H1 (cell line): Measurements from ENCODE around the gene AGGF1. TPM values are rescaled to one million over a fixed set of nuclear protein-coding genes. Genes with fewer than 3 reads are reported as not detected.

ENCODE experiments used
- CTCF ChIA-PET: fragments of 300-600 bp; sonication (Branson Sonifier 250); formaldehyde crosslinking; loops from one replicate; lab custom pipeline; 2021; ENCODE audit not compliant: partially characterized antibody; lab: Charles Lee
- POLR2A ChIA-PET: fragments of 300-600 bp; sonication (Branson Sonifier 250); formaldehyde crosslinking; loops from one replicate; lab custom pipeline; 2021; ENCODE audit warnings: inconsistent platforms; ENCODE audit not compliant: partially characterized antibody; lab: Charles Lee
- DNase-seq, 2 experiments: peaks; one replicate each; pipeline versions ENCODE4 v3.0.0 to v3.0.0-alpha.2; 2010 to 2022; ENCODE audit warnings: low spot score in 2 of 2, low read depth in 1 of 2, mixed read lengths in 1 of 2
- FAIRE-seq: peaks from 2 replicates; lab custom pipeline; 2011; peaks lifted over from hg19 to GRCh38; lab: Jason Lieb, UNC
- H2AFZ ChIP-seq: 2 replicates; pipeline ENCODE4 v1.8.1; 2012; ENCODE audit warnings: low read length, inconsistent platforms
- H2AK5ac ChIP-seq: 2 replicates; pipeline ENCODE4 v1.6.1; 2013; ENCODE audit warnings: low read depth, low read length
- H2BK120ac ChIP-seq: replicated peaks from 2 replicates; pipeline ENCODE3; 2013; ENCODE audit warnings: low read depth, low read length, inconsistent platforms
- H2BK12ac ChIP-seq: 2 replicates; pipeline ENCODE4 v1.6.1; 2013; ENCODE audit warnings: low read depth, low read length
- H2BK15ac ChIP-seq: 2 replicates; pipeline ENCODE4 v1.6.1; 2013; ENCODE audit warnings: low read length
- H2BK20ac ChIP-seq: 2 replicates; pipeline ENCODE4 v1.6.1; 2013; ENCODE audit warnings: low read length
- H2BK5ac ChIP-seq: 2 replicates; pipeline ENCODE4 v1.6.1; 2013; ENCODE audit warnings: low read depth, low read length
- H3K14ac ChIP-seq: 2 replicates; pipeline ENCODE4 v1.6.1; 2013; ENCODE audit warnings: inconsistent platforms; ENCODE audit not compliant: insufficient read length
- H3K18ac ChIP-seq: 2 replicates; pipeline ENCODE4 v1.6.1; 2013; ENCODE audit warnings: low read length; ENCODE audit errors: extremely low read depth
- H3K23ac ChIP-seq: 2 replicates; pipeline ENCODE4 v1.6.1; 2013; ENCODE audit warnings: inconsistent platforms; ENCODE audit not compliant: insufficient read length
- H3K23me2 ChIP-seq: 2 replicates; pipeline ENCODE4 v1.6.1; 2013; ENCODE audit warnings: low read depth, low read length
- H3K27ac ChIP-seq: 2 replicates; pipeline ENCODE4 v1.6.1; 2011; ENCODE audit warnings: low read depth, low read length, inconsistent platforms
- H3K27me3 ChIP-seq, 4 experiments: replicated peaks in 1 of 4; 1 replicate in 1 of 4; 2 replicates in 3 of 4; pipeline versions ENCODE4 v1.6.1 to v1.8.1; 2011 to 2013; ENCODE audit warnings: low read length in 3 of 4, mild to moderate bottlenecking in 3 of 4, inconsistent platforms in 2 of 4, mixed read lengths in 2 of 4, moderate library complexity in 1 of 4; ENCODE audit not compliant: control insufficient read depth in 3 of 4, insufficient read depth in 3 of 4; ENCODE audit errors: extremely low read depth in 1 of 4
- H3K36me3 ChIP-seq, 4 experiments: 2 replicates each; pipeline versions ENCODE4 v1.6.1 to v1.8.1; 2011 to 2013; ENCODE audit warnings: mild to moderate bottlenecking in 4 of 4, low read length in 3 of 4, moderate library complexity in 2 of 4, control low read depth in 1 of 4, inconsistent platforms in 1 of 4; ENCODE audit not compliant: insufficient read depth in 4 of 4, control insufficient read depth in 2 of 4
- H3K4ac ChIP-seq: replicated peaks from 2 replicates; pipeline ENCODE3; 2013; ENCODE audit warnings: low read length, low read depth, mixed read lengths, inconsistent platforms; ENCODE audit not compliant: insufficient read length
- H3K4me1 ChIP-seq, 4 experiments: replicated peaks in 1 of 4; 1 replicate in 1 of 4; 2 replicates in 3 of 4; pipeline versions ENCODE4 v1.6.1 to v1.8.1; 2011 to 2013; ENCODE audit warnings: low read length in 3 of 4, inconsistent platforms in 2 of 4, mixed read lengths in 1 of 4; ENCODE audit not compliant: insufficient read depth in 4 of 4, control insufficient read depth in 3 of 4
- H3K4me2 ChIP-seq, 2 experiments: 2 replicates each; pipeline versions ENCODE4 v1.6.1 to v1.8.1; 2011 to 2013; ENCODE audit warnings: low read depth in 2 of 2, low read length in 2 of 2, control low read depth in 1 of 2, inconsistent platforms in 1 of 2, mild to moderate bottlenecking in 1 of 2; ENCODE audit not compliant: insufficient read depth in 1 of 2
- H3K4me3 ChIP-seq, 4 experiments: fragments of 200-600, 300-600 bp in 1 of 4; sonication (generic), shearing (Covaris generic), sonication (Bioruptor Twin) in 1 of 4; 2 replicates each; pipeline versions ENCODE4 v1.5.1 to v1.8.1; 2011 to 2016; ENCODE audit warnings: low read length in 4 of 4, low read depth in 3 of 4, control low read depth in 2 of 4, inconsistent platforms in 2 of 4, mild to moderate bottlenecking in 2 of 4, mixed read lengths in 1 of 4, moderate library complexity in 1 of 4; ENCODE audit not compliant: insufficient read depth in 2 of 4; ENCODE audit errors: extremely low read depth in 1 of 4
- H3K56ac ChIP-seq: replicated peaks from 2 replicates; pipeline ENCODE3; 2013; ENCODE audit warnings: low read depth, mild to moderate bottlenecking, mixed read lengths, low read length, inconsistent platforms; ENCODE audit not compliant: insufficient read length
- H3K79me1 ChIP-seq: 2 replicates; pipeline ENCODE4 v1.6.1; 2013; ENCODE audit warnings: low read depth, low read length, control low read depth
- H3K79me2 ChIP-seq, 2 experiments: 2 replicates each; pipeline versions ENCODE4 v1.6.1 to v1.8.1; 2012 to 2013; ENCODE audit warnings: low read length in 2 of 2, mild to moderate bottlenecking in 2 of 2, inconsistent platforms in 1 of 2; ENCODE audit not compliant: insufficient read depth in 2 of 2, control insufficient read depth in 1 of 2
- H3K9ac ChIP-seq, 4 experiments: replicated peaks in 1 of 4; 1 replicate in 1 of 4; 2 replicates in 3 of 4; pipeline versions ENCODE4 v1.6.1 to v1.8.1; 2011 to 2013; ENCODE audit warnings: low read depth in 3 of 4, low read length in 3 of 4, control low read depth in 2 of 4, mild to moderate bottlenecking in 2 of 4, moderate library complexity in 2 of 4, inconsistent platforms in 1 of 4; ENCODE audit errors: extremely low read depth in 1 of 4
- H3K9me3 ChIP-seq, 2 experiments: 2 replicates each; pipeline versions ENCODE4 v1.6.1 to v1.8.1; 2012 to 2013; ENCODE audit warnings: mild to moderate bottlenecking in 2 of 2, moderate library complexity in 2 of 2, control low read depth in 1 of 2, inconsistent platforms in 1 of 2, low read depth in 1 of 2, low read length in 1 of 2, mixed read lengths in 1 of 2; ENCODE audit not compliant: insufficient read depth in 2 of 2
- H4K20me1 ChIP-seq, 2 experiments: replicated peaks in 1 of 2; 2 replicates each; pipeline versions ENCODE3 to v1.8.1; 2011 to 2013; ENCODE audit warnings: inconsistent platforms in 2 of 2, low read length in 2 of 2, mild to moderate bottlenecking in 1 of 2; ENCODE audit not compliant: insufficient read depth in 2 of 2, control insufficient read depth in 1 of 2
- H4K5ac ChIP-seq: 2 replicates; pipeline ENCODE4 v1.6.1; 2013; ENCODE audit warnings: low read length, low read depth, mixed read lengths, inconsistent platforms; ENCODE audit not compliant: insufficient read length
- H4K8ac ChIP-seq: 2 replicates; pipeline ENCODE4 v1.8.0; 2013; ENCODE audit warnings: mild to moderate bottlenecking, moderate library complexity, low read length, inconsistent platforms; ENCODE audit not compliant: insufficient read depth; ENCODE audit errors: extremely low read depth
- H4K91ac ChIP-seq: replicated peaks from 2 replicates; pipeline ENCODE3; 2013; ENCODE audit warnings: low read length, mixed read lengths, inconsistent platforms; ENCODE audit not compliant: insufficient read length
- TAF1 ChIP-seq: IDR thresholded peaks from 2 replicates; pipeline ENCODE4 v1.6.1; 2011; ENCODE audit warnings: mild to moderate bottlenecking, low read depth, low read length
- WGBS, 2 experiments: shearing (Covaris generic) in 1 of 2; methylation state at CpG; one replicate each; pipeline versions ENCODE4 v1.1.6 to v1.1.7; 2013 to 2015; ENCODE audit warnings: low lambda C conversion rate in 2 of 2, mixed read lengths in 2 of 2, inconsistent platforms in 1 of 2, low coverage in 1 of 2, missing lambda C conversion rate in 1 of 2; ENCODE audit not compliant: insufficient replicate concordance in 2 of 2, insufficient coverage in 1 of 2, insufficient read length in 1 of 2; ENCODE audit errors: extremely low coverage in 1 of 2, missing lambda C conversion rate in 1 of 2; 5-methylcytosine and 5-hydroxymethylcytosine counted together
- polyA plus RNA-seq, 7 experiments: library from polyadenylated mRNA; depleted of rRNA in 3 of 7; stranded (reverse) in 5 of 7; unstranded in 2 of 7; fragments of >200 nt in 5 of 7; fragments of 200-250 nt in 2 of 7; gene quantifications; 1 replicate in 5 of 7; 2 replicates in 1 of 7; 4 replicates in 1 of 7; pipeline versions ENCODE4 v1.2.1 to v1.2.3, GENCODE V29; 2011 to 2013; ENCODE audit warnings: missing spikeins in 2 of 7, mixed read lengths in 2 of 7
- total RNA-seq: library from RNA; stranded (reverse); fragmentation: NEBNext Ultra II Directional; extraction: Animal tissue kit (Norgen Biotek cat#: 25700); gene quantifications from 2 replicates; pipeline ENCODE4 v1.2.1, GENCODE V29; 2021

The AGGF1 gene
- total and polyA plus RNA-seq, 2 of the 8 experiments (the other 6 are each of a cell fraction or from before 2014, with no cell fraction given): 7.3 to 19.0 TPM

DNA sequence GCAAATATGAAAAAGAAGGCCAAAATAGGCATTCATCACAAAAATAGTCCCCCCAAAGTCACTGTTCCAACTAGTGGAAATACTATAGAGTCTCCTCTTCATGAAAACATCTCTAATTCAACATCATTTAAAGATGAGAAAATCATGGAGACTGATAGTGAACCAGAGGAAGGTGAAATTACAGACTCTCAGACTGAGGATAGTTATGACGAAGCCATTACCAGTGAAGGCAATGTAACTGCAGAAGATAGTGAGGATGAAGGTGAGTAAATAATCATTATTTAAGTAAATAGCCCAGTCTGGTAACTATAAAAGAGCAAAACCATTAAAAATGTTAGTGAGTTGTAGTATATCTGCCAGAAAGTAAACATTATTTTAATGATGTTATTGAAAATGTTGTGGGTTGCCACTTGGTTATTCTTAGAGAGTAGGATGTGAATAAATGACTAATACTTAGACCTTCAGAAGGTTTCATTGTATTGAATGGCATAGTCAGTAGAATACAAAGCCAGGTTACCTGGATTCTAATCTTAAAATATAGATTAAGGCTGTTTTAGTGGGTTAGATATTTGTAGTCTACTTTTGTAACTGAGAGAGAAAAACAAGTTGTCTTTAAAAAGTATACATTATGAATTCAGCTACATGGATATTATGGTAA lies 16.3 kb downstream of the AGGF1 start:
- Histone ChIP-seq H4K91ac (no peak overlapping the region), H3K23me2 (no peaks in the 10 kb centered on the region), H4K20me1 (no peaks in the 10 kb centered on the region), H4K8ac (no peak overlapping the region), H3K4me1 (no peaks in the 10 kb centered on the region), H2BK15ac (no peak overlapping the region), H3K14ac (no peak overlapping the region), H3K4me2 (no peak overlapping the region), H3K27me3 (no peaks in the 10 kb centered on the region), H3K79me2 (no peaks in the 10 kb centered on the region), H2BK120ac (no peak overlapping the region), H3K23ac (no peak overlapping the region), H2BK5ac (no peak overlapping the region), H2AK5ac (no peak overlapping the region), H2AFZ (no peak overlapping the region), H2BK20ac (no peak overlapping the region), H4K5ac (no peak overlapping the region), H3K56ac (no peak overlapping the region), H3K27ac (no peak overlapping the region), H3K9me3 (peaks cover 0 to 2% of the 10 kb centered on the region in 2 experiments; a peak in 1 of 4 replicates)
- FAIRE-seq: no peak
- POLR2A ChIA-PET: no interaction called here
- no peak for TF ChIP-seq TAF1
- TF ChIP-seq, all 59 proteins: peak for 0
- no peak overlapping the region for H2BK12ac ChIP-seq
- no peak overlapping the region for H3K4me3 ChIP-seq
- WGBS, 2 experiments: 95% methylated on average over 1 of the region's 1 CpG; no CpG with 5 or more reads in 1 of the 2 experiments
- H3K9ac ChIP-seq: no peak overlapping the region
- CTCF ChIA-PET: no interaction called here
- H3K4ac ChIP-seq: no peak overlapping the region
- no peak for DNase-seq
- H3K18ac ChIP-seq: no peak overlapping the region
- H3K36me3 ChIP-seq: peaks cover 0 to 22% (median 5%) of the 10 kb centered on the region in 4 experiments; a peak in 2 of 8 replicates
- no peaks in the 10 kb centered on the region for H3K79me1 ChIP-seq
